T-helper 1 cell treated with Interleukin-12 subunit alpha and Interleukin-12 subunit beta and Interleukin-4 antibody, amounts not matched to agents 30 ng/mL and 1 ng/mL, for 36 hours (primary cell): ENCODE data around the gene MAB21L2. TPM values are rescaled to one million over a fixed set of nuclear protein-coding genes. Genes with fewer than 3 reads are reported as not detected.

Experiments
- intact Hi-C: fragments of 100-400 bp; cut with micrococcal nuclease; formaldehyde crosslinking; loops from one replicate; pipeline ENCODE4 v1.15.1; 2024
- total RNA-seq: library from RNA; stranded (reverse); gene quantifications from 2 replicates; pipeline ENCODE4 v1.2.3, GENCODE V29; 2022

The MAB21L2 gene
- total RNA-seq, 1 donor from 2014 or later: not detected

- intact Hi-C loops: no loop called here
Observed at GRCh38 chr4:150574678-150575077, 7.3 kb upstream of the MAB21L2 start.

GRCh38 chr4:150577796-150578195 is 4.2 kb upstream of the MAB21L2 start:
- intact Hi-C loops: no loop called here

- intact Hi-C loops: no loop called here
Observed at GRCh38 chr4:150578745-150579501, 3.0 kb upstream of the MAB21L2 start.

GRCh38 chr4:150579551-150580234 is 2.3 kb upstream of the MAB21L2 start:
- intact Hi-C loops: no loop called here

GRCh38 chr4:150580306-150580705 is 1.6 kb upstream of the MAB21L2 start:
- intact Hi-C loops: no loop called here

GRCh38 chr4:150581056-150581605 is 820 bp upstream of the MAB21L2 start:
- intact Hi-C loops: no loop called here

- intact Hi-C loops: no loop called here
Observed at GRCh38 chr4:150581641-150582051, 305 bp upstream of the MAB21L2 start.

GRCh38 chr4:150582873-150583286 is 929 bp downstream of the MAB21L2 start:
- intact Hi-C loops: no loop called here

- intact Hi-C loops: no loop called here
Observed at GRCh38 chr4:150583287-150584110, 1.5 kb downstream of the MAB21L2 start.

- intact Hi-C loops: no loop called here
Observed at GRCh38 chr4:150584111-150584915, 2.4 kb downstream of the MAB21L2 start.

- intact Hi-C loops: no loop called here
Observed at GRCh38 chr4:150585611-150586010, 3.7 kb downstream of the MAB21L2 start.

- intact Hi-C loops: no loop called here
Observed at GRCh38 chr4:150586162-150586810, 4.3 kb downstream of the MAB21L2 start.

- intact Hi-C loops: no loop called here
Observed at GRCh38 chr4:150588316-150588715, 6.4 kb downstream of the MAB21L2 start.

- intact Hi-C loops: no loop called here
Observed at GRCh38 chr4:150589157-150589556, 7.2 kb downstream of the MAB21L2 start.

- intact Hi-C loops: no loop called here
Observed at GRCh38 chr4:150590631-150591030, 8.7 kb downstream of the MAB21L2 start.

GRCh38 chr4:150591406-150591805 is 9.5 kb downstream of the MAB21L2 start:
- intact Hi-C loops: no loop called here

GRCh38 chr4:150591904-150592303 is 10.0 kb downstream of the MAB21L2 start:
- intact Hi-C loops: no loop called here

GRCh38 chr4:150593996-150594395 is 12.0 kb downstream of the MAB21L2 start:
- intact Hi-C loops: no loop called here

GRCh38 chr4:150598909-150599308 is 17.0 kb downstream of the MAB21L2 start:
- intact Hi-C loops: no loop called here

GRCh38 chr4:150599547-150599946 is 17.6 kb downstream of the MAB21L2 start:
- intact Hi-C loops: no loop called here
